HEK293 (cell line): ENCODE data around the gene ARHGEF7.

Experiments used
- CTCF ChIP-seq: fragments of 450-650 bp; formaldehyde crosslinking; IDR thresholded peaks from 2 replicates; pipeline ENCODE4 v1.5.1; 2016; ENCODE audit warnings: missing biosample characterization, missing genetic modification characterization
- ZNF26 ChIP-seq: fragments of 450-650 bp; formaldehyde crosslinking; IDR thresholded peaks from 2 replicates; pipeline ENCODE4 v1.5.1; 2016; ENCODE audit warnings: missing biosample characterization, missing genetic modification characterization

GRCh38 chr13:111251646-111252445, 136.7 kb downstream of the ARHGEF7 start:
- TF ChIP-seq ZNF26 (no peak), CTCF (tag by site-specific recombination) (no peak)
